Endometrial microvascular endothelial cells (primary cell): ENCODE measurements around the gene DOC2B. TPM values are rescaled to one million over a fixed set of nuclear protein-coding genes. Genes with fewer than 3 reads are reported as not detected.
"Not testable (repeated sequence)": the region's sequence is repeated elsewhere in the genome, so short reads cannot be mapped to it uniquely, and the experiment has no call there.

ENCODE experiments used
- in situ Hi-C: cut with HindIII; loops from 2 replicates; pipeline ENCODE4 v1.10.0; 2017; ENCODE audit warnings: low sequenced_read_pairs, low pct_unique_long_range_greater_than_20kb; ENCODE audit errors: inconsistent ontology term
- total RNA-seq: library from RNA; depleted of rRNA; stranded (reverse); fragments of >200 nt; gene quantifications from one replicate; pipeline ENCODE4 v1.2.3, GENCODE V29; 2015; ENCODE audit errors: inconsistent ontology term

The DOC2B gene
- 4.7 TPM for total RNA-seq

DNA sequence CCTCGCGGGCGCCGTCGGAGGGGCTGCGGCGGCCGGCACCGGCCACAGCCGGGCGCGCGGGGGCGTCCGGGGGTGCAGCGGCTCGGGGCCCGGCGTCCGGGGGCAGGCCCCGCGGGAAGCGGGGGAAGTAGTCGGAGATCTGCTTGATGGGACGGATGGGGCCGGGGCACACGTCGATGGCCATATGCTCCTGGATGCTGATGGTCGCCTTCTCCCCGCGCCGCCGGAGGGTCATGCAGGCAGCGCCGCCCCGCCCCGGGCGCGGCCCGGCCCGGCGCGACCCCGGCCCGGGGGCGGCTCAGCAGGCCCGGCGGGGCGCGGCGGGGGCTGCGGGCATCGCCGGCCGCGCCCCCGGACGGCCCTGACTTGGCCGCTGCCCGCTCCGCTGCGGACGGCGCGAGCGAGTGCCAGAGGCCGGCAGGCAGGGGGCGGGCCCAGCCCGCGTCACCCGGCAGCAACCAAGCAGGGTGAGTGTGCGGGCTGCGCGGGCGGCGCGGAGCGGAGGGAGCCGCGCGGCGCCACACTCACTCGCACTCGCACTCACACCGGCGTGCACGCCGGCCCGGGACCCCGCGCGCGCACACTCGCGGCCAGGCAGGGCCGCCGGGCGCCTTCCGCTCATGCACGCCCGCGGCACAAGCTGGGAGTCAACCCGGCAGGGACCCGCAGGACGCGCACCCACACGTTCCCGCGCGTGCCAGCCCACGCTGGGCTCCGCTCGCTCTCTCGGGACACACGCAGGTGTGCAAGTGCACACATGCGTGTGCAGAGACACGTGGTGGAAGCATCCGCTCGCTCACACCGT is at the start of gene DOC2B:
DOC2B (minus strand) TSS at position 406 of the 805 bp plus-strand sequence; CDS start at position 235, 171 bp downstream.
- in situ Hi-C loops = no loop called here

DNA sequence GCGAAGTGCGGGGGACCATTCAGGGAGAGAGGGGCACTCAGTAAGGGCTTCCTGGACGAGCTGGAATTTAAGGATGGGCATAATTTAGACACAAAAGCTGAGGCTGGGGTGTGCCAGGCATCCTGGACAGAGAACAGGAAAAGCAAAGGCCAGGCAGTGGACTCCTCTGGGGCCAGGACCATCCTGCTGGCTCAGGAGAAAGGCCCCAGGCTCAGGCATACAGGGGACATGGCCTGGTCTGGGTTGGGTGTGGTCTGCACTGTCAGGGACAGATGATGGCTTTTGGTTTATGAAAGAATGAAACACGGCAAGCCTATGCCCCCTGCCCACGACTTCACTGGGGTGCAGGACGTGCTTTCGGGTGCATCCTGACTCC is 48.9 kb upstream of the DOC2B start:
- in situ Hi-C loops = no loop called here

DNA sequence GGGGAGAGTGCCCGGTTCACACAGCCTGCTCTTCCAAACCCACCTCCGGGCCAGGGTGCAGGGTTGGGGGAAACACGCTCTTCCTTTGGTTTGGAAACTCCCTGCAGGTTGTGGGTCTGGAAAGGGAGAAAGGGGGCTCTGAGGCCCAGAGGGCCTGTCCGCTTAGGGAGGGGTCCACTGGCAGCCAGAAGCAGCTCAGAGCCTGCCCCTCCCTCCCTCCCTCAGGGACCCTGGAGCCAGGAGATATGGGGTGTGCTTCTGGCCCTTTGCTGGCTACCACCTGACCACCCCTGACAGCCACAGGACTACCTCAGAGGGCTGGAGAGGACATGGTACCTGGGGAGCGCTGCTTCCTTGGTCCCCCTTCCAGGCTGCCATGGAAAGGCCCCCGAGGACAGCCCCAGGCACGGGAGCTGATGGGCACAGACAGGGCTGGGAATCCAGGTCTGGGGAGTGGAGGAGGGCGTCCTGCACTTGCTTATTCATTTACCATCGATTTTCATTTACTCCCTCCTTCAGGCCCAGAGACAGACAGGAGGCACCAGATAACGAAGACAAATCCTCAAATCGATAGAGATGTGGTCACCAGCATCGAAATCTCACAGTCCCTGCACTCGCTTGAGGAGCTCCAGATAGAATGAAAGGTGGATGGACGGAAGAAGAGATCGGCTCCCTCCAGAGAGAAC is 48.4 kb upstream of the DOC2B start:
- in situ Hi-C loops = no loop called here

DNA sequence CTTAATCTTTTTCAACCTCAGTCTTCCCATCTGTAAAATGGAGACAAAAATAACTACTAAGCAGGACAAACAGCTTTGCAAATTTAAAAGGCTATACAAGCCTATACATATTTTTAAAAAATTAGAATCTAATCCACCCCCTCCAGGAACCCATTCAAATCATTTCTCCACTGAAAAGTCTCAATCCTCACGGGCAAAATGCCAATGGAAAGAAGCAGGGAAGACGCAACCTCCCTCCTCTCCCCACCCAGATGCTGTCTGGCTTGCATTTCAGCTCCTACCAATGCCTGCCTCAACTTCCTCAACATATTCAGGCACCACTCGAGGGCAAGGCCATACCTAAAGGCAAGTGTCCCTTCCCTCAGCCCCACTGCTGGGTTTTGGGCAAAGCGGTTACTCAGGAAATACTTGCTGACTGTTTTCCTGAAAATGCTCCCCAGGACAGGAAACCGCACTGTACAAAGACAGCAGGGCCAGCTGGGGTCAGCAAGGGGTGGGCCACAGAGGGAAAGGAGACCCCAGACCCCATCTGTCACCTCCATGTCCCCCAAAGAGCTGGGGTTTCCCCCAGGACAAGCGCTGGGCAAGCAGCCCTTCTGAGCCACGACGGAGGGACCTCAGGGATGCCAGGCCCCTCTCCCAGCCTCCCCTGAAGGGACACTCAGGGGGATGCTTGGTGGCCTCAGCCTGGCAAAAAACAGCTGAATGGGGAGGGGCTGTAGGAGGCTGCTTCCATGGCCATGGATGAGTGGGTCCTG is 47.7 kb upstream of the DOC2B start:
- in situ Hi-C loops = no loop called here

DNA sequence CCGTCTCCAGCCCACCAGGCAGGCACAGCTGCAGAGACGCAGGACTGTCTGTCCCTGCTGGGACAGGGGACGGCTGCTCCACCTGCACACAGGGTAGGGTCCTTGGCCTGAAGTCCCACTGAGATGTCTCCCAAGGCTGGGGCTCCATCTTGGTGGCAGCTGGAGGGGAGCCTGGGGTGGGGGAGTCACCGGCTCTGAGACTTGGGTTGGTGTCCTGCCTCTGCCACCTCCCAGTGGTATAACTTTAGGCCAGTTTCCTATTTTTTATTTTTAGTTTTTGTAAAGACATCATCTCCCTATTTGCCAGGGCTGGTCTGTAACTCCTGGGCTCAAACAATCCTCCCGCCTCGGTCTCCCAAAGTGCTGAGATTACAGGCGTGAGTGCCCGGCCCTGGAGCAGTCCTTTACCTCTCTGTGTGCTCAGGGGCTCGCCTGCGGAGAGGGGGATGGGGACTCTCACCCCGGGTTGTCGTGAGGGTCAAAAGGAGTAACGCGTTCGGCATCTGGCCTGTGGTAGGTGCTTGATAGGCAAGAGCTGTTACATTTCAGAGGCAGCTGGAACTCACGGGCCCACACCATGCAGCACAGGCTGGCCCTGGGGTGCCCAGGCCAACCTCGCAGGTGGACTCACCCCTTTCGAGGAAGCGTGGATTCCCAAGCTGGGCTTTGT is 46.6 kb upstream of the DOC2B start:
- in situ Hi-C loops = no loop called here

DNA sequence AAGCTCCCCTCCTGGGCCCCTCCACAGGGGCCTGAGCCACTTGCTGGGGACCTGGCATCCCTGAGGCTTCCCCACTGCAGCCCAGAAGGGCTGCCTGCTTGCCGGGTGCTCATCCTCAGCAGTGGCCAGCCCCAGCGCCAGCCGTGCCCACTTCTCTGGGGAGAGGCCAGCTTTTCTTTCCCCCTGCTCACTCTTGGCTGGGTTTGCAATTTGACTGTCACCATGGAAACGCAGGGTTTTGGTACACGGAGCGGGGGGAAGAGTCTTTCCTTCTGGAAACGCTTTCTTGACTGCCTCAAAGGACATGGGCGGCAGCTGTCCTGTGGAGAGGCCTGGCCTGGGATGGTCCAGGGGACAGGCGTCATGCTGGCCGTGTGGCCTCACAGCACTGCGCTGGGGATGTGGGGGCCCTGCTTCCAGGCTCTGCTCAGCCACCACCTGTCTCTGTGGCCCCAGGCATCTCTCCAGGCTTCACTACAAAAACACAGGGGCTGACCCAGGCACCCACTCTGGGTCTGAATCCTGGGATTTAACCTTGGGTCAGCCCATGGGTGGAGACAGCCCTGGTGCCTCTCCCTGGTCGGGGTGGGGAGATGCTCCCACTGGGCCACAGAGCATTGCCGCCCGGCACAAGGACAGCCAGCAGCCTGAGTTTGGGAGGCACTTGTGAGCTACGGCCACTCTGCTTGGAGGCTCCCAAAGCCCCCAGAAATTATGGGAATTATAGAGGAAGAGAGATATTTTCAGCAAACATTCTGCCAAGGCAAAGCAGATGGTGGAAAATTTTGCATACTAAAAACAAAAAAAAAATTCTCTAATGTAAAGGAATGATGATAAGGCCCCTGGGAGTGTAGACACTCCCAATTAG is 45.9 kb upstream of the DOC2B start:
- in situ Hi-C loops = no loop called here

DNA sequence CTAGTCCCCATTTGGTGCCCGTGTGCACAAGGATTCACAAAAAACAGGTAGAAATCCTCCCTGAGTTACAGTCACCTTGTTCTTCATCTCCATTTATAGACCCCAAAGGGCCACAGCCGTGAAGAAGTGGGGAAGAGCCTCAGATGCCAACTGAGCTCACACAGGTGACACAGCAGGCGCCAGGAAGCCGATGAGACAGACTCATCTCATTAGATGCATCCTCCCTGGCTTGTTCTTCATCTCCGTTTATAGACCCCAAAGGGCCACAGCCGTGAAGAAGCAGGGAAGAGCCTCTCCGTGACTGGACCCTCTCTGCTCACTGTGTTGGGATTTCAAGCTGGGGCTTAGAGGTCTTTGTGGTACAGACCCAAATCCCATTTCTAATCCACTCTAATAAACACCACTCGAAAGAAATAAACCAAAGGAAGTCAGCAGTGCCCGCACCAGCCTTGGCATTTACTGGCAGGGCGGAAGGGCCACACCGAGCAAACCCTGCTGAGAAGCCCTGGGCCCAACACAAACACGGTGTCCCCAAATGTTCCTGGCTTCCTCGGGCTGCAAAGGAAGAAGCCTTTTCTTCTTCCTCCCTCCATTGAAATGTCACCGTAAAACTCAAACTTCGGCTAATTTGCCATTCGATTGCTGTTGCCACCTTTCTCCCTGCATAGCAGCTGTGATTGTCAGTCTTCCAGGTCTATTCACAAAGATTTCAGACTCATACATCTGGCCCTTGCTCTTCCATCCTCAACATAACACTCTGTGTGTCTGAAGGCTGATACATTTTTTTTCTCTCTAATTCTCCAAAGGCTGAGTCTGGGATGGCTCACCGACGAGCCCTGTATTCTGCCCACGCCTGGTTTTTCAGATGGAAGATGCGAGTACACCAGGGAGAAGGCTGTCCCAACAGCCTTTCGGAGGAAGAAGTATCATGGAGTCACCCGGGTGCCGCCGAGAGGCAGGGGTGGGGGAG is 44.9 kb upstream of the DOC2B start:
- in situ Hi-C loops = no loop called here

DNA sequence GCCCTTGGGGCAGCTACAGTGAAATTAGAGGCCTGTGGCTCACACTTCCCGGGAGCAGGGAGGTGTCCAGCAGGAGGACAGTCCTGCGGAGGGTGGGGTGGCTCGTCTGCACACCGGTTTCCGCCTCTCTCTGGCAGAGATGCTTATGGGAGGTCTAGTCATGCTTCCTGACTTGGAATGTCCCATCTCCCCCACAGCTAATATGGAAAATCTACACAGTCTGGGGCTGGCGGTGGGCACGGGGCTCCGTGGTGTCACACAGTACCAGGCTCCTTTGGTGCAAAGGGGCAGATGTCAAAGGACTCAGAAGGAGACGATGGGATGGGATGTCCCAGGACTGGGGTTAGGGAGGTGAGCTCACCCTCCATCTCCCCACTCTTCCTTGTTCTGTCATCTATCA is 44.1 kb upstream of the DOC2B start:
- in situ Hi-C loops = no loop called here

DNA sequence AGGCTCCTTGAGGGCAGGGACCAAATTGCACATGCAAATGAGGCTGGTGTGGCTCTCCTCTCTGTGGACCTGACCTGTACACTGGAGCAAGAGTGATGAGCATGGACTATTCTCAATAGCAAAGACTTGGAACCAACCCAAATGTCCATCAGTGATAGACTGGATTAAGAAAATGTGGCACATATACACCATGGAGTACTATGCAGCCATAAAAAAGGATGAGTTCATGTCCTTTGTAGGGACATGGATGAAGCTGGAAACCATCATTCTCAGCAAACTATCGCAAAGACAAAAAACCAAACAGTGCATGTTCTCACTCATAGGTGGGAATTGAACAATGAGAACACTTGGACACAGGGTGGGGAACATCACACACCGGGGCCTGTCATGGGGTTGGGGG is 43.1 kb upstream of the DOC2B start:
- in situ Hi-C loops = not testable (repeated sequence)

DNA sequence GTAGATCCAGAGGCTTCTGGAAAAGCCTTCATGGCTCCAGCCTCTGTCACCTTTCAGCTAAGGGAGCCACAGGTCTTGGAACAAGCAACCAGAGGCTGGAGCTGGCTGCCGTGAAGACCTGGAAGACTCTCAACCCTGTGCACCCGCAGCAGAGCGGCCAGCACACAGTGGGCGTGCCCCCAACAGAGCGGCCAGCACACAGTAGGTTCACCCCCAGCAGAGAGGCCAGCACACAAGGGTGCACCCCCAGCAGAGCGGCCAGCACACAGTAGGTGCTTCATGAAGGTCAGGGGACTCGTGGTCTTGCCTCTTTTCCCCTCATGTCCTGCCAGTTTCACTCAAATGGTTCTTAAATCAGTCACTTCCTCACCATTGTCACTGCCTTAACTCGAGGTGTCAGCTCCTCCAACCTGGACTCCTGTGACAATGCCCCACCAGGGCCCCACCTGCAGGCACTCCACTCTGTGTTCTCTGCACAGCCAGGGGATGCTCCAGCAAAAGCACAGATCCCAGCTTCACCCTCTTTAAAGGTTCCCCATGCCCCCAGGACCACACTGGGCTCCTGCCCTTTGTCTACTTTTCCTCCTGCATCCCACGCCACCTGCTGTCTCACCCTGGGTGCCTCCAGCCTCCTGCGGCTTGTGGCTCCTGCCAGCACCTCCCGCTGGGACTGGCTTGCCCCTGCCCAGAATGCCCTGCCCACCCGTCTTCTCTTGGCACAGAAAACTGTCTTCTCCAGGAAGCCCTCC is 42.4 kb upstream of the DOC2B start:
- in situ Hi-C loops = no loop called here

DNA sequence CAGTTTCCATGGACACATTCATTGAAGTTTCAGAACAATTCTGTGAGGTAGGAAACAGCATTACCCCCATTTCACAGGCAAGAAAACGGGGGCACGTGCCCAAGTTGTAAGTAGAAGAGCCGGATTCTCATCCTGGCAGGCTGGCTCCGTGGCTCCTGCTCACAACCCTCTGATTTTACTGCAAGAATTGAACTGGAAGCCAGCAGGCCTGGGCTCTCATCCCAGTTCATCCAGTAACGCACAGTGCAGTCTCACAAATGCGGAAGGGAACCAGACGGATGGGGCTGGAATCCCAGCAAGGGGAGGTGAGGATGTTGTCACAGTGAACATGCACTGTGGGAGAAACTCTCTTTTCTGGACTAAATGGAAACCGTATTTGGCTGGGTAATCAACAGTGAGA is 40.7 kb upstream of the DOC2B start:
- in situ Hi-C loops = no loop called here

DNA sequence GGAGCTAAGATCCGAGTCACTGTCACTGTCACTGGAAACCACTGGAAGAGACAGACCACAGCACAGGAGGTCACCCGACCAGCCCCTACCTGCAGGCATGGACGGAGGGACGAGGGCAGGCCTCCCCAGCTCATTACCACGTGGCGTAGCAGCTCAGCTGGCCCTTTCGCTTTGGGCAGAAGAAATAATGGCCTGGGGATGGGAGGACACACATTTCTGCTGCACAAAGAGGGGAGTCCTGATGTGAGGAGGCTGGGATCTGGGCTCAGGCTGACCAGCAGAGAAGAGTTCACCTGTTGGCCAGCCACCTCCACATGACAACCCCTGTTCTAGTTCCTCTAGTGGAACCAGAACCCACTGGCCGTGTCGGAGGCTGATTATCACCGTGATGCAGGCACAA is 38.2 kb upstream of the DOC2B start:
- in situ Hi-C loops = no loop called here

DNA sequence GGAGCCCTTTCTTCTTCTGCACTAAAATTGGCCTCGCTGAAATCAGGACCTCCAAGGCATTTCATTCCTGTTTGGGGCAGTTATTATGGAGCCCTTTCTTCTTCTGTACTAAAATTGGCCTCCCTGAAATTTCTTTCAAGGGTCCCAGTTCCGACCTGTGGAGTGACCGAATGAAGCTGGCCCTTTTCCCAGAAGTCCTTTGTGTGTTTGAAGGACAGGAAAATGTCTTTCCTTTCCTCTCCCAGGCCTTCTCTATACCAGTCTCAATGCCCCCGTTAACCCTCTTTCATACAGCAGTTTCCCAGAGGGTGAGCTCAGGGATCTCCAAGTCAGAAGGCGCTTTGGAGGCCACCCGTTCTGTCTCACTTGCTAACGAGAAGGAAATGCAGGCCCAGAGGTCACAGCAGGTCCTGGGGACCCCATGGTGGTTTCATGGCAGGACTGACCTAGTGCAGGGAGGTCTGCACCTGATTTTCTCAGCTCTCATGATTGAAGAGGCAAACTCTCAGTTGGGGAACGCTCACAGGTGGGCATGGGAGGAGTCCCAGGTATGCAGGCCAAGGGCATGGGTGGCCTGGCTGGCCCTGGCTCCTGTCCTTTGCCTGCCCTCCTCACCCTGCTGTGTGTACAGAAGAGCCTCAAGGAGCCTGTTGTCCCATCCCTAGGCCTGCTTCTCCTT is 37.1 kb upstream of the DOC2B start:
- in situ Hi-C loops = no loop called here

DNA sequence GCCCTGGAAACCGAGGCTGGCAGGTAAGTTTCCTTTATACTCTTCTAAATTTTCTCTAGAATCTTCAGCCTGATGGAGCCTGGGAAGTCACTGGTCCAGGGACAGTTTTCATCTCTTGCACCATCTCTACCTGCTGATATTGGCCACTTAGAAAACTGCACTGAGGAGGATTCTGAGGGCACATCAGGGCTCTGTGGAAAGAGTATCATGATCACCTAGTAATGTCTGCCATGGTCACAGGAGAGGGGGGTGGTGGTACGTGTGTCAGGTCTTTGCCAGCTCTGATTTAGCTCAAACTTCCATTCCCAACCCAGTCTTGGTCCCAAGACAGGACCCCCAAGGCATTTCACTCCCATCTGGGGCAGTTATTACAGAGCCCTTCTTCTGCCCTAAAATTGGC is 35.2 kb upstream of the DOC2B start:
- in situ Hi-C loops = no loop called here

DNA sequence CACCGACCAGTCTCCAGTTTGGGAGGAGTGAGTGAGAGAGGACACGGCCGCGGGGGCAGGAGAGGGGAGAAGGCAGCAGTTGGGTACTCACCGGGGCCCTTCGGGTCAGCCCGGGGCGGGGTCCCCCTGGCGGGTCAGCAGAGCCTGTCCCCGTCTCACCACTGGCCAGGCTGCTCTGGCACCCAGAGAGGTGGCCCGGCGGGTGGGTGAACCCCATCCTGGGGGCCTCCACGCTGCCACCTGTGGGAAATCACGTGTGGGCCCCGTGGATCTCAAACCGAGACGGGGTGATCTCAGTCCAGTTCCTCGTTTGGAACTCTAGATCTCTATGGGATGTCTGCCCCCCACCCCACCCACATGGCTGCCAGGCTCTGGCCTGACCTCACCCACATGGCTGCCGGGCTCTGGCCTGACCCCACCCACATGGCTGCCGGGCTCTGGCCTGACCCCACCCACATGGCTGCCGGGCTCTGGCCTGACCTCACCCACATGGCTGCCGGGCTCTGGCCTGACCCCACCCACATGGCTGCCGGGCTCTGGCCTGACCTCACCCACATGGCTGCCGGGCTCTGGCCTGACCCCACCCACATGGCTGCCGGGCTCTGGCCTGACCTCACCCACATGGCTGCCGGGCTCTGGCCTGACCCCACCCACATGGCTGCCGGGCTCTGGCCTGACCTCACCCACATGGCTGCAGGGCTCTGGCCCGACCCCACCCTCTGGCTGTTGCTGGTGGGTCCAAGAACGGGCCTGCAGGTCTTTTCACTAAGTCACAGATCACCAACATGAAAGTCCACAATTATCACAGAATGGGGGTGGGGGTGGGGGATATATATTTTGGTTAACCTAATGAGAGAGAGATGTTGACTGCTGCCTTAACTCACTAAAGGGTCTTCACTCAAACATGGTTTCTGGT is 34.4 kb upstream of the DOC2B start:
- in situ Hi-C loops = not testable (repeated sequence)
